ENCODE measurements around the gene RABGAP1L.
"Not testable (repeated sequence)": the region's sequence is repeated elsewhere in the genome, so short reads cannot be mapped to it uniquely, and the experiment has no call there.

RABGAP1L gene

GRCh38 chr1:174153085-174153824 lies 6.1 kb upstream of the RABGAP1L start:
- DNase-seq (ENCODE audit: low spot score) = no peak

GRCh38 chr1:174153825-174154107 lies 5.6 kb upstream of the RABGAP1L start:
- DNase-seq (ENCODE audit: low spot score) = no peak

GRCh38 chr1:174156437-174156836 lies 2.9 kb upstream of the RABGAP1L start:
- no peak for DNase-seq (ENCODE audit: low spot score)

GRCh38 chr1:174157157-174157806 lies 2.0 kb upstream of the RABGAP1L start:
- no peak for DNase-seq (ENCODE audit: low spot score)

- no peak for DNase-seq (ENCODE audit: low spot score)
Observed at GRCh38 chr1:174158767-174159251, 511 bp upstream of the RABGAP1L start.

- peak; percentile 11 for DNase-seq (ENCODE audit: low spot score)
Observed at GRCh38 chr1:174160109-174160473, 771 bp downstream of the RABGAP1L start.

- no peak for DNase-seq (ENCODE audit: low spot score)
Observed at GRCh38 chr1:174160603-174161002, 1.3 kb downstream of the RABGAP1L start.

- no peak for DNase-seq (ENCODE audit: low spot score)
Observed at GRCh38 chr1:174161813-174162212, 2.5 kb downstream of the RABGAP1L start.

- no peak for DNase-seq (ENCODE audit: low spot score)
Observed at GRCh38 chr1:174164826-174165225, 5.5 kb downstream of the RABGAP1L start.

GRCh38 chr1:174165471-174166137 lies 6.3 kb downstream of the RABGAP1L start:
- DNase-seq (ENCODE audit: low spot score) = no peak

GRCh38 chr1:174166530-174167264 lies 7.4 kb downstream of the RABGAP1L start:
- no peak for DNase-seq (ENCODE audit: low spot score)

GRCh38 chr1:174167265-174167803 lies 8.0 kb downstream of the RABGAP1L start:
- no peak for DNase-seq (ENCODE audit: low spot score)

- DNase-seq (ENCODE audit: low spot score) = no peak
Observed at GRCh38 chr1:174169342-174169741, 10.0 kb downstream of the RABGAP1L start.

GRCh38 chr1:174171073-174171472 lies 11.8 kb downstream of the RABGAP1L start:
- no peak for DNase-seq (ENCODE audit: low spot score)

GRCh38 chr1:174174461-174175329 lies 15.4 kb downstream of the RABGAP1L start:
- no peak for DNase-seq (ENCODE audit: low spot score)

- not testable (repeated sequence) for DNase-seq (ENCODE audit: low spot score)
Observed at GRCh38 chr1:174178459-174178858, 19.1 kb downstream of the RABGAP1L start.

GRCh38 chr1:174189428-174190062 lies 30.2 kb downstream of the RABGAP1L start:
- no peak for DNase-seq (ENCODE audit: low spot score)

GRCh38 chr1:174190691-174191199 lies 31.4 kb downstream of the RABGAP1L start:
- DNase-seq (ENCODE audit: low spot score) = no peak

GRCh38 chr1:174191349-174191862 lies 32.1 kb downstream of the RABGAP1L start:
- DNase-seq (ENCODE audit: low spot score) = no peak

- DNase-seq (ENCODE audit: low spot score) = no peak
Observed at GRCh38 chr1:174194461-174194860, 35.1 kb downstream of the RABGAP1L start.

Measured in COLO829 (cell line).